GM12878 (cell line): ENCODE results near the gene RUFY4. TPM values are rescaled to one million over a fixed set of nuclear protein-coding genes. Genes with fewer than 3 reads are reported as not detected.

Experiments used
- BRCA1 ChIP-seq: IDR thresholded peaks from 2 replicates; pipeline ENCODE4 v1.6.1; 2011; ENCODE audit warnings: low read depth, low read length, improper control_type of control experiment
- CBFB ChIP-seq: IDR thresholded peaks from 2 replicates; pipeline ENCODE4 v1.6.1; 2016; ENCODE audit warnings: antibody characterized with exemption, low read depth
- CHD2 ChIP-seq: IDR thresholded peaks from 2 replicates; pipeline ENCODE4 v1.6.1; 2011; ENCODE audit warnings: low read depth, low read length, improper control_type of control experiment, borderline replicate concordance
- CREM ChIP-seq: IDR thresholded peaks from 2 replicates; pipeline ENCODE4 v1.6.1; 2014; ENCODE audit warnings: antibody characterized with exemption, low read depth
- ETV6 ChIP-seq, 2 experiments: fragments of 450-650 bp in 1 of 2; IDR thresholded peaks in 1 of 2; conservative IDR thresholded peaks in 1 of 2; 2 replicates each; pipeline ENCODE4 v1.6.1; 2014; ENCODE audit warnings: antibody characterized with exemption in 1 of 2, borderline replicate concordance in 1 of 2, low read depth in 1 of 2, mild to moderate bottlenecking in 1 of 2, moderate library complexity in 1 of 2
- GABPA ChIP-seq: IDR thresholded peaks from 2 replicates; pipeline ENCODE4 v1.6.1; 2014; ENCODE audit warnings: antibody characterized with exemption, low read depth, mild to moderate bottlenecking, inconsistent platforms
- KLF5 ChIP-seq: fragments of 450-650 bp; IDR thresholded peaks from 2 replicates; pipeline ENCODE4 v1.6.1; 2014; ENCODE audit warnings: mild to moderate bottlenecking; ENCODE audit not compliant: partially characterized antibody
- NFIC ChIP-seq: IDR thresholded peaks from 2 replicates; pipeline ENCODE4 v1.6.1; 2012; ENCODE audit warnings: low read depth, mild to moderate bottlenecking, inconsistent platforms, low read length, moderate library complexity
- NFYB ChIP-seq: IDR thresholded peaks from 2 replicates; pipeline ENCODE4 v1.6.1; 2011; ENCODE audit warnings: low read depth, mild to moderate bottlenecking, low read length, improper control_type of control experiment, moderate library complexity; ENCODE audit not compliant: insufficient read depth
- NRF1 ChIP-seq: conservative IDR thresholded peaks from 2 replicates; pipeline ENCODE4 v1.6.1; 2011; ENCODE audit warnings: mild to moderate bottlenecking, low read depth, low read length, improper control_type of control experiment
- RCOR1 ChIP-seq: conservative IDR thresholded peaks from 2 replicates; pipeline ENCODE4 v1.6.1; 2012; ENCODE audit warnings: low read depth, low read length, improper control_type of control experiment
- TBL1XR1 ChIP-seq: IDR thresholded peaks from 2 replicates; pipeline ENCODE4 v1.6.1; 2012; ENCODE audit warnings: low read depth, low read length, improper control_type of control experiment
- polyA plus RNA-seq, 11 experiments: library from polyadenylated mRNA; depleted of rRNA in 4 of 11; unstranded in 6 of 11; stranded (reverse) in 5 of 11; fragments of >200 nt; fragmentation: Nextera tagmentation in 4 of 11; fragmentation: Illumina TruSeq in 1 of 11; extraction: Ambion mirVana in 4 of 11; extraction: Trizol in 1 of 11; gene quantifications; 1 replicate in 1 of 11; 2 replicates in 10 of 11; pipeline versions ENCODE4 v1.2.1 to v1.2.3, GENCODE V29; 2011 to 2016; ENCODE audit warnings: inconsistent platforms in 2 of 11, missing spikeins in 2 of 11, low read depth in 1 of 11
- total RNA-seq, 4 experiments: library from RNA; depleted of rRNA in 3 of 4; stranded (reverse); fragments of >200 nt in 3 of 4; fragmentation: Illumina TruSeq in 1 of 4; extraction: Trizol in 1 of 4; gene quantifications; 2 replicates each; pipeline versions ENCODE4 v1.2.1 to v1.2.3, GENCODE V29; 2013 to 2021
- TF ChIP-seq, protein P1 (sequence below): fragments of 450-650 bp; formaldehyde crosslinking; IDR thresholded peaks from 2 replicates; pipeline ENCODE4 v1.5.0; 2022; ENCODE audit warnings: mild to moderate bottlenecking, missing genetic modification characterization
- TF ChIP-seq, protein P2 (sequence below): fragments of 450-650 bp; IDR thresholded peaks from 2 replicates; pipeline ENCODE4 v1.6.1; 2017; ENCODE audit warnings: mild to moderate bottlenecking, moderate library complexity
- TF ChIP-seq, protein P3 (sequence below): IDR thresholded peaks from 2 replicates; pipeline ENCODE4 v1.6.1; 2012; ENCODE audit warnings: low read depth, low read length, improper control_type of control experiment
- TF ChIP-seq, protein P4 (sequence below): fragments of 450-650 bp; IDR thresholded peaks from 2 replicates; pipeline ENCODE4 v1.6.1; 2016; ENCODE audit warnings: mild to moderate bottlenecking
- TF ChIP-seq, protein P5 (sequence below): fragments of 450-650 bp; IDR thresholded peaks from 2 replicates; pipeline ENCODE4 v1.6.1; 2016; ENCODE audit warnings: mild to moderate bottlenecking, moderate library complexity, borderline replicate concordance

Gene RUFY4
- total and polyA plus RNA-seq, 10 of the 15 experiments (the other 5 are each of a cell fraction or from before 2014, with no cell fraction given), result 0.05 to 2.7 (median 0.90) TPM

DNA sequence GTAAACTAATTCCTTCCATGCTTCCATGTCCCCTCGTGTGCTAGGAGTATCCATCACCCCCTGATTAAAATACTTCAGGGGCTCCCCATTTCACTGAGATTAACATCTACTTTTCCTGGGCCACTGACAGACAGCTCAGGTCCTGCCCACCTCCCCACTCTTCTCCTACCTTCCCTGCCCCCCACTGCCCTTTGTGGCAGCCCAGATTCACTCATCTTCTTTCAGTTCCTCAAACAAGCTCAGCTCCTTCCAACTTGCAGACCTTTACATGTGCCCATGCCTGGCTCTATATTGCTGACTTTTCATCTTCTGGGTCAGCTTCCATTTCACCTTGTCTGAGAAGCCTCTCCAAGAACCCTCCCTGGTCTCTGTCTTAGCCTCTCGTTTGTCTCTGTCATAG is 12.0 kb downstream of the RUFY4 start (continued):
- TF ChIP-seq ETV6 (conservative IDR thresholded peaks at IDR 0.05 in 1 of 2, IDR thresholded peaks at IDR 0.05 in 1 of 2; ENCODE audit: borderline replicate concordance in 1 of 2, low read depth in 1 of 2), result 0 out of 4 replicates have a peak, but pooled peaks of 1 of the 2 experiments have one; percentile 31
- TF ChIP-seq RCOR1, result 0 out of 2 replicates have a peak, but pooled peaks have one; percentile 77
- no peak; the same call in 1 of the 2 replicates for TF ChIP-seq CBFB
- TF ChIP-seq TBL1XR1, result peak; percentile 69; the same call in 1 of the 2 replicates
- TF ChIP-seq, protein P1, sequence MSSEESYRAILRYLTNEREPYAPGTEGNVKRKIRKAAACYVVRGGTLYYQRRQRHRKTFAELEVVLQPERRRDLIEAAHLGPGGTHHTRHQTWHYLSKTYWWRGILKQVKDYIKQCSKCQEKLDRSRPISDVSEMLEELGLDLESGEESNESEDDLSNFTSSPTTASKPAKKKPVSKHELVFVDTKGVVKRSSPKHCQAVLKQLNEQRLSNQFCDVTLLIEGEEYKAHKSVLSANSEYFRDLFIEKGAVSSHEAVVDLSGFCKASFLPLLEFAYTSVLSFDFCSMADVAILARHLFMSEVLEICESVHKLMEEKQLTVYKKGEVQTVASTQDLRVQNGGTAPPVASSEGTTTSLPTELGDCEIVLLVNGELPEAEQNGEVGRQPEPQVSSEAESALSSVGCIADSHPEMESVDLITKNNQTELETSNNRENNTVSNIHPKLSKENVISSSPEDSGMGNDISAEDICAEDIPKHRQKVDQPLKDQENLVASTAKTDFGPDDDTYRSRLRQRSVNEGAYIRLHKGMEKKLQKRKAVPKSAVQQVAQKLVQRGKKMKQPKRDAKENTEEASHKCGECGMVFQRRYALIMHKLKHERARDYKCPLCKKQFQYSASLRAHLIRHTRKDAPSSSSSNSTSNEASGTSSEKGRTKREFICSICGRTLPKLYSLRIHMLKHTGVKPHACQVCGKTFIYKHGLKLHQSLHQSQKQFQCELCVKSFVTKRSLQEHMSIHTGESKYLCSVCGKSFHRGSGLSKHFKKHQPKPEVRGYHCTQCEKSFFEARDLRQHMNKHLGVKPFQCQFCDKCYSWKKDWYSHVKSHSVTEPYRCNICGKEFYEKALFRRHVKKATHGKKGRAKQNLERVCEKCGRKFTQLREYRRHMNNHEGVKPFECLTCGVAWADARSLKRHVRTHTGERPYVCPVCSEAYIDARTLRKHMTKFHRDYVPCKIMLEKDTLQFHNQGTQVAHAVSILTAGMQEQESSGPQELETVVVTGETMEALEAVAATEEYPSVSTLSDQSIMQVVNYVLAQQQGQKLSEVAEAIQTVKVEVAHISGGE (CRISPR knock-in tag), result no peak
- no peak for TF ChIP-seq NRF1
- peak; percentile 70 for TF ChIP-seq NFIC
- TF ChIP-seq, protein P2, sequence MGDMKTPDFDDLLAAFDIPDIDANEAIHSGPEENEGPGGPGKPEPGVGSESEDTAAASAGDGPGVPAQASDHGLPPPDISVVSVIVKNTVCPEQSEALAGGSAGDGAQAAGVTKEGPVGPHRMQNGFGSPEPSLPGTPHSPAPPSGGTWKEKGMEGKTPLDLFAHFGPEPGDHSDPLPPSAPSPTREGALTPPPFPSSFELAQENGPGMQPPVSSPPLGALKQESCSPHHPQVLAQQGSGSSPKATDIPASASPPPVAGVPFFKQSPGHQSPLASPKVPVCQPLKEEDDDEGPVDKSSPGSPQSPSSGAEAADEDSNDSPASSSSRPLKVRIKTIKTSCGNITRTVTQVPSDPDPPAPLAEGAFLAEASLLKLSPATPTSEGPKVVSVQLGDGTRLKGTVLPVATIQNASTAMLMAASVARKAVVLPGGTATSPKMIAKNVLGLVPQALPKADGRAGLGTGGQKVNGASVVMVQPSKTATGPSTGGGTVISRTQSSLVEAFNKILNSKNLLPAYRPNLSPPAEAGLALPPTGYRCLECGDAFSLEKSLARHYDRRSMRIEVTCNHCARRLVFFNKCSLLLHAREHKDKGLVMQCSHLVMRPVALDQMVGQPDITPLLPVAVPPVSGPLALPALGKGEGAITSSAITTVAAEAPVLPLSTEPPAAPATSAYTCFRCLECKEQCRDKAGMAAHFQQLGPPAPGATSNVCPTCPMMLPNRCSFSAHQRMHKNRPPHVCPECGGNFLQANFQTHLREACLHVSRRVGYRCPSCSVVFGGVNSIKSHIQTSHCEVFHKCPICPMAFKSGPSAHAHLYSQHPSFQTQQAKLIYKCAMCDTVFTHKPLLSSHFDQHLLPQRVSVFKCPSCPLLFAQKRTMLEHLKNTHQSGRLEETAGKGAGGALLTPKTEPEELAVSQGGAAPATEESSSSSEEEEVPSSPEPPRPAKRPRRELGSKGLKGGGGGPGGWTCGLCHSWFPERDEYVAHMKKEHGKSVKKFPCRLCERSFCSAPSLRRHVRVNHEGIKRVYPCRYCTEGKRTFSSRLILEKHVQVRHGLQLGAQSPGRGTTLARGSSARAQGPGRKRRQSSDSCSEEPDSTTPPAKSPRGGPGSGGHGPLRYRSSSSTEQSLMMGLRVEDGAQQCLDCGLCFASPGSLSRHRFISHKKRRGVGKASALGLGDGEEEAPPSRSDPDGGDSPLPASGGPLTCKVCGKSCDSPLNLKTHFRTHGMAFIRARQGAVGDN, result no peak
- TF ChIP-seq, protein P3, sequence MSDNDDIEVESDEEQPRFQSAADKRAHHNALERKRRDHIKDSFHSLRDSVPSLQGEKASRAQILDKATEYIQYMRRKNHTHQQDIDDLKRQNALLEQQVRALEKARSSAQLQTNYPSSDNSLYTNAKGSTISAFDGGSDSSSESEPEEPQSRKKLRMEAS, result no peak
- TF ChIP-seq GABPA, result no peak
- no peak for TF ChIP-seq NFYB
- TF ChIP-seq BRCA1, result no peak
- no peak for TF ChIP-seq KLF5
- peak; percentile 80 for TF ChIP-seq CHD2
- TF ChIP-seq, protein P4, sequence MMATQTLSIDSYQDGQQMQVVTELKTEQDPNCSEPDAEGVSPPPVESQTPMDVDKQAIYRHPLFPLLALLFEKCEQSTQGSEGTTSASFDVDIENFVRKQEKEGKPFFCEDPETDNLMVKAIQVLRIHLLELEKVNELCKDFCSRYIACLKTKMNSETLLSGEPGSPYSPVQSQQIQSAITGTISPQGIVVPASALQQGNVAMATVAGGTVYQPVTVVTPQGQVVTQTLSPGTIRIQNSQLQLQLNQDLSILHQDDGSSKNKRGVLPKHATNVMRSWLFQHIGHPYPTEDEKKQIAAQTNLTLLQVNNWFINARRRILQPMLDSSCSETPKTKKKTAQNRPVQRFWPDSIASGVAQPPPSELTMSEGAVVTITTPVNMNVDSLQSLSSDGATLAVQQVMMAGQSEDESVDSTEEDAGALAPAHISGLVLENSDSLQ, result peak; percentile 92
- TF ChIP-seq, protein P5, sequence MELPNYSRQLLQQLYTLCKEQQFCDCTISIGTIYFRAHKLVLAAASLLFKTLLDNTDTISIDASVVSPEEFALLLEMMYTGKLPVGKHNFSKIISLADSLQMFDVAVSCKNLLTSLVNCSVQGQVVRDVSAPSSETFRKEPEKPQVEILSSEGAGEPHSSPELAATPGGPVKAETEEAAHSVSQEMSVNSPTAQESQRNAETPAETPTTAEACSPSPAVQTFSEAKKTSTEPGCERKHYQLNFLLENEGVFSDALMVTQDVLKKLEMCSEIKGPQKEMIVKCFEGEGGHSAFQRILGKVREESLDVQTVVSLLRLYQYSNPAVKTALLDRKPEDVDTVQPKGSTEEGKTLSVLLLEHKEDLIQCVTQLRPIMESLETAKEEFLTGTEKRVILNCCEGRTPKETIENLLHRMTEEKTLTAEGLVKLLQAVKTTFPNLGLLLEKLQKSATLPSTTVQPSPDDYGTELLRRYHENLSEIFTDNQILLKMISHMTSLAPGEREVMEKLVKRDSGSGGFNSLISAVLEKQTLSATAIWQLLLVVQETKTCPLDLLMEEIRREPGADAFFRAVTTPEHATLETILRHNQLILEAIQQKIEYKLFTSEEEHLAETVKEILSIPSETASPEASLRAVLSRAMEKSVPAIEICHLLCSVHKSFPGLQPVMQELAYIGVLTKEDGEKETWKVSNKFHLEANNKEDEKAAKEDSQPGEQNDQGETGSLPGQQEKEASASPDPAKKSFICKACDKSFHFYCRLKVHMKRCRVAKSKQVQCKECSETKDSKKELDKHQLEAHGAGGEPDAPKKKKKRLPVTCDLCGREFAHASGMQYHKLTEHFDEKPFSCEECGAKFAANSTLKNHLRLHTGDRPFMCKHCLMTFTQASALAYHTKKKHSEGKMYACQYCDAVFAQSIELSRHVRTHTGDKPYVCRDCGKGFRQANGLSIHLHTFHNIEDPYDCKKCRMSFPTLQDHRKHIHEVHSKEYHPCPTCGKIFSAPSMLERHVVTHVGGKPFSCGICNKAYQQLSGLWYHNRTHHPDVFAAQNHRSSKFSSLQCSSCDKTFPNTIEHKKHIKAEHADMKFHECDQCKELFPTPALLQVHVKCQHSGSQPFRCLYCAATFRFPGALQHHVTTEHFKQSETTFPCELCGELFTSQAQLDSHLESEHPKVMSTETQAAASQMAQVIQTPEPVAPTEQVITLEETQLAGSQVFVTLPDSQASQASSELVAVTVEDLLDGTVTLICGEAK, result no peak
- TF ChIP-seq CREM, result peak; percentile 78
